Activated T-cell treated with anti-CD3 and anti-CD28 coated beads, Interleukin-2, amount 50 U/mL, for 48 hours (primary cell): ENCODE results near the gene HECTD4.

Experiments
- DNase-seq, 2 experiments: peaks; one replicate each; pipeline ENCODE4 v3.0.0-alpha.2; 2020

The HECTD4 gene

DNA sequence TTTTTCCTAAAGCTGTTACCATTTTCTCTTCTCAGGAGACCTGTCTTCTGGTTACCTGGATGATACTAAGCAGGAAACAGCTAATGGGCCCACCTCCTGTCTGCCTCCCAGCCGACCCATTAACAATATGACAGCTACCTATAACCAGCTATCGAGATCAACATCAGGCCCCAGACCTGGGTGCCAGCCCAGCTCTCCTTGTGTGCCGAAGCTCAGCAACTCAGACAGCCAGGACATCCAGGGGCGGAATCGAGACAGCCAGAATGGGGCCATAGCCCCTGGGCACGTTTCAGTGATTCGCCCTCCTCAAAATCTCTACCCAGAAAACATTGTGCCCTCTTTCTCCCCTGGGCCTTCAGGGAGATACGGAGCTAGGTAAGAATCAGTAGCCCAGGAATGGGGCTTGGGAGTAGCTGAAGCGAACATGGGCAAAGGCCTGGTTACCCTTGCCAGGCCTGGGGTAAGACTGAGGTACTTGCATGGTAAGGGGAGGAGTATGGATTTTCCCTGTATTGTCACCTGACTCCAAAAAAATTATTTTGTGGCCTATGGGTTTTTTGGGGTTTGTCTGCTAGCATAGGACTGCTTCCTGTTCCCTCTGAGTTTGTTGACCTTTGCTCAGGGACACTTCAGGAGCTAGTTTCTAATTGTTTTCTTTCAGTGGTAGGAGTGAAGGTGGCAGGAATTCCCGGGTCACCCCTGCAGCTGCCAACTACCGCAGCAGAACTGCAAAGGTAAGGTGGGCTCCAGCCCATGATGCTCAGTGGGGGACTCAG lies 230.3 kb downstream of the HECTD4 start:
- no peak for DNase-seq

DNA sequence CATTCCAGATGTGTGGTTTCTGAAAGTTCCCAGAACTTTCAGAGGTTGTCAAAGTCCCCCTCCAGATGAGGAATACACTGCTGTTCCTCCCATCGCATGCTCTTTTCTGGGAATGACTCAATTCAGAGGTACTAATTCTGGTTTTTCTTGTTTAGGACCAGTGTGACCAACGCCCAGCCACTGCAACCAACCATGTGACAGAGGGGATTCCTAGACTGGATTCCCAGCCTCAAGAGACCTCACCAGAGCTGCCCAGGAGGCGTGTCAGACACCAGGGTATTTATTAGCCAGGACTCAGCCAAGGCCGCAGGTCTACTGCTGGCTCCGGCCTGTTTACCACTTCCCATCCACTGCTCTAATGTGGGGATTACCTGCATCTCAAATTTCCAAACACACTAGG lies 232.6 kb downstream of the HECTD4 start:
- DNase-seq: peak in 1 of 2 experiments; percentile 10

DNA sequence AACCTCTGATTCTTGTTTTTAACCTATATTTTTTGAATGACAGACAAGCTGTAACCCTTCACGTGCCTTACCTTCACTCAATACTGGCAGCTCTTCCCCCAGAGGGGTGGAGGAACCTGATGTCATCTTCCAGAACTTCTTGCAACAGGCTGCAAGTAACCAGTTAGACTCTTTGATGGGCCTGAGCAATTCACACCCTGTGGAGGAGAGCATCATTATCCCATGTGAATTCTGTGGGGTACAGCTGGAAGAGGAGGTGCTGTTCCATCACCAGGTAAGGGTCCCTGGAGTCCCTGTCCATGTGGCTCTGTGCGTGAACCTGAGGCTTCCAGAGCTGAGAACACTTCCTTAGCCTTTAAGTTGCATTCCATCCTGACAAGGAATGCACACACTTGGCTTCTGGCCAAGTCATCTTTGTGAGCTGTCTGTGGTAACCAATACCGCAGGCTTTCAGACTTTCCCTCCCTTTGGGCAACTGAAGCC lies 234.2 kb downstream of the HECTD4 start:
- DNase-seq: peak in 1 of 2 experiments; percentile 14

DNA sequence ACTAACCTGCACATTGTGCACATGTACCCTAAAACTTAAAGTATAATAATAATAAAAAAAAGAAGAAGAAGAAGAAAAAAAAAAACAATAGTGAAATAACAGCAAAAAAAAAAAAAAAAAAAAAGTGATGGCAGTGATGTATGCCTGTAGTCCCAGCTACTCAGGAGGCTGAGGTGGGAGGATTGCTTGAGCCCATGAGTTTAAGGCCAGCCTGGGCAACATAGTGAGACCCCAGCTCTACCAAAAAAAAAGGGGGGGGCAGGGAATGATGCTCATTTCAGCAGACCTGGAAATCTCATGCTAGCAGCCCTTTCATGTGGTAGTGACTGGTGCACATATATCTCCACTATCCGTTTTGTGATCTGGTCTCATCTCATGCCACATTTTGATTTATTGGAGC lies 236.1 kb downstream of the HECTD4 start:
- DNase-seq: peak in 1 of 2 experiments; percentile 9

DNA sequence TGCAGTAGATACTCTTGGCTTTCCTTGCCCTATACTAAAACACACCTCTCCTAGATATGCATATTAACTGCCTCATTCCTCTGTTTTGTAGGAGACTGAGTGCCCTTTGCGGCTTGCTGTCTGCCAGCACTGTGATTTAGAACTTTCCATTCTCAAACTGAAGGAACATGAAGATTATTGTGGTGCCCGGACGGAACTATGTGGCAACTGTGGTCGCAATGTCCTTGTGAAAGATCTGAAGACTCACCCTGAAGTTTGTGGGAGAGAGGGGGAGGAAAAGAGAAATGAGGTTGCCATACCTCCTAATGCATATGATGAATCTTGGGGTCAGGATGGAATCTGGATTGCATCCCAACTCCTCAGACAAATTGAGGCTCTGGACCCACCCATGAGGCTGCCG lies 241.5 kb downstream of the HECTD4 start:
- DNase-seq: peak in 1 of 2 experiments; percentile 3

DNA sequence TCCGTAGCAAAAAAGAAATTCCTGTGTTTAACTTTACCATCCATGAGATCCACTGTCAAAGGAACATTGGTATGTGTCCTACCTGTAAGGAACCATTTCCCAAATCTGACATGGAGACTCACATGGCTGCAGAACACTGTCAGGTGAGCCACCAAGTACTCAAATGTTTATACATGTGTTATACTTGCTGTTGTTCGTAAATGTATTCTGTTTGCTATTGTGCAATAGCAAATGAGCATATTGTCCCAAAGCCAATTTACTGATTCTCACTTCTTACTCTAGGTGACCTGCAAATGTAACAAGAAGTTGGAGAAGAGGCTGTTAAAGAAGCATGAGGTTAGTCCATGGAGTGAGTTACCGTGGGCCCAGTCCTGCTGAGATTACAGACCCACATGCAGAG lies 247.5 kb downstream of the HECTD4 start:
- DNase-seq: no peak

DNA sequence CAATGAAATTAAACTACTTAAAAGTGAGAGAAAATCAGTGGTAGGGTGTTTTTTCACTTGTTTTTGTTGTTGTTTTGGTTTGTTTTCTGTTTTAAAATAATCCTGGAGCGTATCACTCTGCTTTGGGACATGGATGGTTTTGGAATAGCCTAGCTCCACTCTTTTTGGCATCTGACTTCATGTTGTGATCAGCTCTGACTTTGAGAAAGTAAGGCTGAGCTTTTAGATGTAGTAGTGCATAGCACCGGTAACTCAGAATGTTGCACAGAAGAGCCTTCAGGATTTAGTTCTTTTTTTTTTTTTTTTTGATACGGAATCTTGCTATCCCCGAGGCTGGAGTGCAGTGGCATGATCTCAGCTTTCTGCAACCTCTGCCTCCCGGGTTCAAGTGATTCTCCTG lies 248.8 kb downstream of the HECTD4 start:
- DNase-seq: no peak

DNA sequence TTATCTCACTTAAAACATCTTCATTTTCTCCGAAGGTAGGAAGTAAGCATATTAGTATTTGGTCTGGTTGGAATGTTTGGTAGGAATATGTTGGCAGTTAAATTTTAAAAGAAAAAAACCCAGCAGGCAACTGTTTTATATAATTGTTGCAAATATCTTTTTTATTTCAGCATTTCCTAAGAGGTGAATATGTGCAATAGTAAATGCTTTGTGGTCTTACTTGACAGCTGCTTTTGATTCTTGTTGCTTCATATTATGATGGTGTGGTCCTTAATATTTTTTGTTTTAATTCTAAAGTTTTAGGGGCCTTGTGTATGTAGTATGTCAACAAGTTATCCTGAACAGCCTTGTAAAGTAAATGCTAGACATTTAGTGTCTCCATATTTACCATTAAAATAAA lies 250.5 kb downstream of the HECTD4 start:
- no peak for DNase-seq

DNA sequence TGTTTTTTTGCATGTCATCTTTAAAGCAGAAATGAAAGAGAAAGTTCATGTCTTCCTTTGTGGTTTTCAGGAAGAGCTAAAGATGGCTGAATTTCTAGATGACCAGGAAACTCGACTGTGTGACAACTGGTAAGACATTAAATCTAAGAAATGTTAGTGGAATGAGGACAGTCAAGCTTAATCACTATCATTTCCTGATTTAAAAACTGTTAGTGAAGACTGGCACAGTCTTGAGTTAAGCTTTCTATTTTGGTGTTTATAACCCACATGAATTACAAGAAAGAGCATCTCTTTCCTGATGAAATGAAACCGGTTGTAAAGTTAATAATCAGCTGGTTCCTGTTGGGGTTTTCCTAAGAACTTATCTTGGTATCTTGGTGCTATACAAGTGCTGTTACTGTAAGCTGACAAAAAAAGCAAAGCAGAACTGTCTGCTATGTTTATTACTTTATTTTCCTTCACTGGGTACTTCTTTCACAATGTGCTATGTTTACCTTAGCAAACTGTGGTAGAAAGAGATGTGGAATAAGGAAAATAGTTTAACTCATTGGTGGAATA lies 251.7 kb downstream of the HECTD4 start:
- no peak for DNase-seq

DNA sequence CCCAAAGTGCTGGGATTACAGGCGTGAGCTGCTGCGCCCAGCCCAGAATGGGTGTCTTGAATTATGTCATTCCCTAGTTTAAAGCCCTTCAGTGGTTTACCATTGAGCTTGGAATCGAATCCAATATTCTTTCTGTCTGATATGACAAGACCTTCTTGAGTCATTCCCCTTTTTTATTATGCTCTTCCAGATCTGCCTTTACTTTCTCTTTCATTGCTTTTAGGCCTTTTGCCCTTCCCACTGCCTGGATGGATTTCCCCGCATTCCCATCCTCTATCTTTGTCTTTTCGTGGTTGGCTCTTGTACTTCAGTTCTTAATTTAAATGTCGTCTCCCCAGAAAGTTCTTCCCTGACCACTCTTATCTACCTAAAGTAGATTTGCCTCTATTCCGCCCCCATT lies 255.3 kb downstream of the HECTD4 start:
- no peak for DNase-seq

DNA sequence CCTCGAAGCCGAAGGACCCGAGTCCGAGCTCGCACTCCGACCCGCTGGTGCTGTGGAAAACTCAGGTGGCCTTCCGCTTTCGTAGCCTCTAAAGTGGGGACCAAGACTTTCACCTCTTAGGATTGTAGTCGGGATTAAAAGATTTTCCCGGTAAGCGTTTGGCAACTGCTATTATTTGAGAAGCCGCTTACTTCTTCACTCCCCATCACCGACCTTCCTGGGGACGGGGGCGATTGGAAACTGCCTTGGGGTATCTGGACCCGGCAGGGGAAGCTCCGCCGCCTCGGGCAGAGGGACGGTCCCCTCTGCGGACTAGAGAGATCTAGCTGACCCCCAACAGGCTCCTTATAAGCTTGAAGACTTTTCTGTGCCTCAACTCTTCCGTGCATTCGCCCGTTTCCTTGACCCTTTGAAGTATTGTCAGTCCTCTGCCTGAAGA lies 256.2 kb downstream of the HECTD4 start:
- DNase-seq: peak in 1 of 2 experiments; percentile 38

DNA sequence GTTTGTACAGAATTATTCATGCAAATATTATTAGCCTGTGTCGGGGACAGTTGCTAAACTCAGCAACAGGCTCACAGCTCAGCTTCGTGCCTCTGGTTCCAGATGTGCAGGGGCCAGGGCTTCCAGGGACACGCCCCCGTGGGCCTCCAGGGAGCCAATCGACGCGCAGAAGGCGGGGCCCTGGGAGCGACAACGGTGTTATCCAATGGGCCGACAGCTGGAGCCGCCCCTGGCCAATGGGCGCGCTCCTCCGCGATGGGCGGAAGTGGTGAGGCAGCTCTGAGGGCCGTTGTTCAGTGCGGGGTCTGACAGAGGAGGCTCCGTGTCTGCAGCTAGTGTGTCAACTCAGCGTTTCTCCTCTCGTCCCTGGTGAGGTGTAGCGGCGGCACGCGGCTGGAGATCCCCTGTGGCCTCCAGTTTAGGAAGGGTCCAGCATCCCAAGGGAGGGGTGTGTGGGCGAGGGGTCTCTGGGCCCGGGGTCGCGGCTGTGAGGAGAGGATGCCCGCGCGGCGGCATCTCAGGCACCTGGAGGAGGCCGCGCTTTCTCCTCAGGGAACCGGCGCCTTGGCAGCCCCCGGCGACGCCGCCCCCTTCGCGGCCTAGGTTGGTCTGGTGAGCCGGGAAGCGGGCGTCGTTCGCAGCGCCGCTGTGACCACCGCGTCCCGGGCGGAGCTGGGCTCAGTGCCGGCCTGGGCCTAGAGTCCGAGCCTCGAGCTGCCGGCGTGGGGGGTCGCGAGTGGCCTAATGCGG lies 256.8 kb downstream of the HECTD4 start, which contains the start of gene TRAFD1:
TSS of gene TRAFD1 (plus strand) at position 311 of the 750 bp plus-strand sequence. CDS start 4,963 bp downstream, outside the sequence.
- DNase-seq: peak; percentile 100

DNA sequence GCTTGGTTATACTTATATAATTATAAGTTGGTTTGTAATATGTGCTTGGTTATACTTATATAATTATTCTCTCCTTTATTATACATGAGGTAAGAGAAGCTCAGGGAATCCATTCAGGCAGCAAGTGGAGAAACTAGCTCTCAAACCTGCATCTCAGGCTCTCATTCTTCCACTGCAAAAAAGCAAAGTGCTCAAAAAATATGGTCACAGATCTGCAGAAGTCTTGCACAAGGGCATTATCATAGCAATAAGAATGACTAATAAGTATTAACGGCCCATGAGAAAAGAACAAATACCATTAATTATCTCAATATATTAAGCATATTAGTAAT lies 257.3 kb downstream of the HECTD4 start:
- DNase-seq: no peak

DNA sequence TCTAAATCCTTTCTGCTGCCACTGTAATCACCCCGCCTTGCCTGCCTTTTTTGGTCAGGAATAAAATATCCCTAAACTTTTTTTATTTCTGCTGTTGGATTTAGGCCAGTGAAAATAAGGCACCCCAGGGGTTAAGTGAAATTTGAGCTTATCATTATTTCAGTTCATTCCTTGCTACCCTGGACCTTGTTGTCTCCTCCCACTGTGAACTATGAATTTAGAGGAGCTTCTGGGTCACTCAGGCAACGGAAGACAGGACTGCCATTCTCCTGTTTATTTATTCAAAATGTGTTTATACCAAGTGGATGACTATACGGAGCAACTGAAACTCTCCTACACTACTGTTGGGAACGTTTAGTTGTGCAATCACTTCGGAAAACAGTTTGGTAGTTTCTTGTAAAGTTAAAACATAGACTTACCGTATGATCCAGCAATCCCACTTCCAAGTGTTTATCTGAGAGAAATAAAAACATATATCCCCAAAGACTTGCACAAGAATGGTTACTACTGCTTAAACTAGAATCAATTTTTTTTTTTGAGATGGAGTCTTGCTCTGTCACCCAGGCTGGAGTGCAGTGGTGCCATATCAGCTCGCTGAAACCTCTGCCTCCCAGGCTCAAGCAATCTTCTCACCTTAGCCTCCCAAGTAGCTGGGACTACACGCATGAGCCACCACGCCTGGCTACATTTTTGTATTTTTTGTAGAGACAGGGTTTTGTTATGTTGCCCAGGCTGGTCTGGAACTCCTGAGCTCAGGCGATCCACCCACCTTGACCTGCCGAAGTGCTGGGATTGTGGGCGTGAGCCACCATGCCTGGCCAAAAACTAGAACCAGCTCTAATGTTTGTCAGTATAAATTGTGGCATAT lies 259.2 kb downstream of the HECTD4 start:
- no peak for DNase-seq

DNA sequence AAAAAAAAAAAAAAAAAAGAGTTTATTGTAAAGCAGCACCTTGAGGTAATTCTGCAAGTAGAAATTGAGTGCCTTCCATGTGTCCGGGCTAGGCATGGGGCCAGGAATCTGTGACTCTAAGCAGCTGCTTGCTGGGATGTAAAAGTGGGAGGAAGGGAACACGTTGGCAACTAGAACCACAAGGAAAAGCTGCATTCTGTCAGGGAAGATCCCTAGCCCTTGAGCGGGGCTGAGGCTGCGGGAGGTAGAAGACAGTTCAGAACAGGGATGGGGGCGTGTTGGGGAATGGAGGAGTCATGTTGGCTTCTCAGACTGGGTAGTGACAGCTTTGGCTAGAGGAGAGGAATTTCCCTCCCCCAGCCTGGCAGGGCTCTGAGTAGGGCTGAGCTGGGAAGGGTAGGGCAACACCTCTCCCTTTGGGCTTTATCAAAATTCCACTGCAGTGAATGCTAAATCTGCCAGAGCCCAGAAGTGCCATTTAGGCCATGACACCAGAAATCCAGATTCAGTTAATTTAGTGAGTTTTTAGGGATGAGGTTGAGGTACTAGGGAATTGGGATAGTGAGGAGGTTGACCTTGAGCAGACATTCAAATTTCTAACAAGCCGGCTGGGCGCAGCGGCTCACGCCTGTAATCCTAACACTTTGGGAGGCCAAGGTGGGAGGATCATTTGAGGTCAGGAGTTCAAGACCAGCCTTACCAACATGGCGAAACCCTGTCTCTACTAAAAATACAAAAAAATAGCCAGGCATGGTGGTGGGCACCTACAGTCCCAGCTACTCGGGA lies 260.3 kb downstream of the HECTD4 start:
- no peak for DNase-seq

DNA sequence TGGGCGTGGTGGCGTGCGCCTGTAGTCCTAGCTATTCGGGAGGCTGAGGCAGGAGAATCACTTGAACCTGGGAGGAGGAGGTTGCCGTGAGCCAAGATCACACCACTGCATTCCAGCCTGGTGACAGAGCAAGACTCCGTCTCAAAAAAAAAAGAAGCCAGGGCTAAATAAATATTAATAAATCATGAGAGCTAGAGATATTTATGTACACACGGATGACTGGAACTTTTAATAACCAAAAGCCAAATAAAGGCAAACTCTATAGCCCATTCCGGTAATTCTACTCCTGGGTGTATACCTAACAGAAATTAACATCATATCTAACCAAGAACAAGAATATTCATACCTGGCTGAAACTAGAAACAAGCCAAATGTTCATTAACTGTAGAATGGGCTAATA lies 264.5 kb downstream of the HECTD4 start:
- no peak for DNase-seq

DNA sequence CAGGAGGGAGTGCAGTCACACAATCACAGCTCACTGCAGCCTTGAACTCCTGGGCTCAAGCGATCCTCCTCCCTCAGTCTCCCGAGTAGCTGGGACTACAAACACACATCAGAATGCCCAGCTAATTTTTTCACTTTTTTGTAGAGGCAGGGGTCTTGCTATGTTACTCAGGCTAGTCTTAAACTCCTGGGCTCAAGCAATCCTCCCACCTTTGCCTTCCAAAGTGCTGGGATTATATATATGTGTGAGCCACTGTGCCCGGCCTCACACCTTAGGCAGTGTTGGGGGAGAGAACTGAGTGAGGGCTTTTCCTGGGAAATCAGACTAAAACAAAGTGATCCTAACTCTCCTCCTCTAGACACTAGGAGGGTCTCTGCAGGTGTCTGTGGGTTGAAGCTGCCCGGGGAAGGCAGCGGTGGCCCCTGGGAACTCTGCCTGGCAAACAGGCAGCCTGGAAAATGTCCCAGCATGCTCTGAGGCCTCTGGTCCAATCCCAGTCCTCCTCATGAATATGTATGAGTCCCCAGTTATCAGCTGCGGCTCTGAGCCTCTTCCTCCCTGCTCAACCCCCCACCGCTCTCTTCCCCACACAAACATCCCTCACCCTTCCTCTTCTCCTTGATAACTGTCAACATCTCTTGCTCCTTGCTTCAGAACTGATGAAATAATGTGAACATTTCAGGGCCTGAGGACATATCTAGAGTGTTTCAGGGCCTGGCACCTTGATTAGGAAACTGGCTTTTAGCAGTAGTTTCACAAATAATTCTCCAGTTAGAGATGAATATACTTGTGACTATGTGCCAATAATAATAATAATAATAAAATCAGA lies 265.8 kb downstream of the HECTD4 start:
- no peak for DNase-seq

DNA sequence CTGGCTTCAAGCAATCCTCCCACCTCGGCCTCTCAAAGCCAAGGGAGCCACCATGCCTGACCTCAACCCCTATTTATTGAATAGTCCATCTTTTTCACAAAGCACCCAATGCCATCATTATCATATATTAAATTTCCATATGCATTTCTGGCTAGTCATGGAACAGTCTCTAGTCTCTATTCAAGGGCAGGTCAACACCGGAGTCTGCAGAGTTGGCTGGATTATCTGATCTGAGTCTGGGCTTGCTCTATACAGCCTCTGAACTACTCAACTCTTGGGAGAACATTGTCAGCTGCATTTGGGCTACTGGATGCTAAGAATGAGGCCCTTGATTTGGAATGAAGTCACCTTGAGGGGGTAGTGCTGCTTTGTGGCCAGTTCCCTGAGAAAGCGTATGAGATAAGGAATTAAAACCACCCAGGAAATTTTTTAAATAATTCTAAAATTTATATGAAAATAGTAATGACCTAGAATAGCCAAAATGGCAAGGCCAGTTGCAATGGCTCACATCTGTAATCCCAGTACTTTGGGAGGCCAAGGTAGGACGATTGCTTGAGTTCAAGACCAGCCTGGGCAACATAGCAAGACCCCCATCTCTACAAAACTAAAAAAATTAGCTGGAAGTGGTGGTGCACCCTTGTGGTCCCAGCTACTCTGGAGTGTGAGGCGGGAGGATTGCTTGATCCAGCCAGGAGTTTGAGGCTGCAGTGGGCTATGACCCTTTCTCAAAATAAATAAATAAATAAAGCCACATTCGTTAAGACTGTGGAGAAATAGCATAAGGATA lies 266.8 kb downstream of the HECTD4 start:
- DNase-seq: no peak

DNA sequence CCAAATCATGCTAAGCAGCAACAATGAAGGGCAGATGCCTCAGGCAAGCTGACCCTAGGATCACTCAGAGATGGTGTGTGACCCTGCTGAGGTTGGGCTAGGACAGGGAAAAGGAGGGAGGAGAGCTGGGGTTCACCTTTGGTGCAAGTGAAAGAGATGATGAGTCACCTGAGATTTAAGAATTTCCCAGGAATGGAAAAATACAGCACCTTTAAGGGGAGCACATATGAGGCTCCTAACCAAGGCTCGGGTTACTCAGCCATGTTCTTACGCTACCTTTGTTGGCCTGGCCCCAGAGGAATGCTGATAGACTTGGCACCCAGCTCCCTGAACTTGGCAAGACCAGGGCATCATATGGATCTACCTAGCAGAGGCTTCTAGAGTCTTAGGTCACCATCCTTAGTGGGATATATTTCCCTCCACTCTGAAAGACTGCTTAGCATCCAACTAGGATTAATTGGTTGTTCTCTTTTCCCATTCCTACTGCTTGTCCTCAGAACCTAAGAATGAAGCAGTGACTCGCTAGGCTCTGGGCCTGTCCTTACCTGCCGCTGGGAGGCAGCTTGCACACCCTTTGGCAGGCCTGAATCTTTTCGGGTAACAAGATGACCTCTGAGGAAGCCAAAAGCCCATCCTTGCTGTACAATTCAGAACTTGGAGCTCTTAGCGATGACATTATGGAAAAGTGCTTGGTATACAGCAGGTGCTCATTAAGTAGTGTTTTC lies 269.7 kb downstream of the HECTD4 start:
- peak in 1 of 2 experiments; percentile 22 for DNase-seq
